GM18519 (cell line): ENCODE measurements around the gene HLA-DQB1.
"Not testable (repeated sequence)": the region's sequence is repeated elsewhere in the genome, so short reads cannot be mapped to it uniquely, and the experiment has no call there.

Source experiments
- ATAC-seq: cut with Tn5 transposase; IDR thresholded peaks from one replicate; pipeline ENCODE4 v1.9.1; 2021; ENCODE audit warnings: mild to moderate bottlenecking, moderate library complexity; ENCODE audit not compliant: unreplicated experiment, low FRiP score

The HLA-DQB1 gene

DNA sequence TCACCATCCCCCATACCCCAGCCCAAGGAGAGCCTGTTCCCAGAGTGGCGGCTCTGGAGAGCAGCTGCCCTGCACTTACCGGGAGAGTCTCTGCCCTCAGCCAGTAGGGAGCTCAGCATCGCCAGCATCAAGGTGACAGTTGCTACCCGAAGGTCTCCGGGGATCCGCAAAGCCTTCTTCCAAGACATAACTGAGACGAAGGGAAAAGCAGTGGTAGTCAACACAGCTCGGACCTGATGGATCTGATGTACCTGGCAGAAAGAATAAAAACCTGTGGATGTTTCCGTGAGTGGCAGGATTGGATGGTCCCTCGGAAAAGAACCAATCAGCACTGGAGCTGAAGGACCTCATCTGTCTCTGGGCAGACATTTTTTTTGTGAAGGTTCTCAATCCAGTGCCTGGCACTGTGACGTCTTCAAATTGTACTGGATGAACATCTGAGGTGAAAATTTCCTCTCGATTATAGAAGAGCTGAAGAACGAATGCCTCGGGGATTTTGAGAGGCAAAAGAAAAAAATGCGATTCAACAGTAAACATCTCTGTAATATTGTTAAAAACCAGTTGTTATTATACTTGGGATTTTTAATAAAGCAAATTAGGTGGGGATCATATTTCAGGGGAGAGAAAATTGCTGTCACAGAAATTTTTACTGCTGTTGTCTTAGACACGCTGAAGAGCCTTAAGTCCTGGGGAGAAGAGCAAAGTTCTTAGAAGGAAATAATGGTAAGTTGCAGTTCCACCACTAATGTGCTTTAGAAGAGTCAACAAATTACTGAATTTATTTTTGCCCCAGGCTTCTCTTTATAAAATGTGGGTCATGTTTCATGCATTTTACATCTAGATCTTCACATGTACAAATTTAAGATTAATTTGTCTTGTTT is at the start of gene HLA-DQB1:
Gene HLA-DQB1 (minus strand): TSS at position 238 of the 881 bp plus-strand sequence. CDS start 50 bp downstream, at position 188.
- ATAC-seq: peak; percentile 37

DNA sequence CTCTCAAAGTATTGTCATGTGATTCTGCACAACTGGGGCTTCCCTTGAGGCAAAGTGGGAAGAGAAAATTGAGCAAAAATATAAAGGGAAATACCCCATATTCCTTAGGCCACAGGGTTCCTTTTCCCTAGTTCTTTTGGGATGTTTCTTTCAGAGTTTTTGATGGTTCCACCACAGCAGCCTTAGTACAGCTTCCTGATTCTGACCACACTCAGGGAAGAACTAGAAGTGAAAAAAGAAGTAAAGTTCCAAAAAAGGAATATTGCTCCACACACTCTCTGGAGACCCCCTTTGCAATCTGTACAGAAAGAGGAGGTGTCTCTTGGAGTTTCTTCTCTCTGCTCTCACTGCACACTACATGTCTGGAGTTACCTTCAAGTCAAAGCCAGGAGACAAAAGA is 46.8 kb upstream of the HLA-DQB1 start:
- no peak for ATAC-seq

DNA sequence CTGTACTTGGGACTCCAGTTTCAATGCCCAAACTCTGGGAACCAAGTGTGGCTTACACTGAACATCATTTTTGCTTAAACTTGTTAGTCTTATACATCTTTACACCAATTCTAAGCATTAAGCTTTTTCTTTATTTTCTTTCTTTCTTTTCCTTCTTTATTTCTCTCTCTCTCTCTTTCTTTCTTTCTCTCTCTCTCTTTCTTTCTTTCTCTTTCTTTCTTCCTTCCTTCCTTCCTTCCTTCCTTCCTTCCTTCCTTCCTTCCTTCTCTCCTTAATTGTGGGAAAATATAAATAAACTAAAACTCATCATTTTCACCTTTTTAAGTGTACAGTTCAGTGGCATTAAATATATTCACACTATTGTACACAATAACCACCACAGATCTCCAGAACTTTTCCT is 43.2 kb upstream of the HLA-DQB1 start:
- ATAC-seq: no peak

DNA sequence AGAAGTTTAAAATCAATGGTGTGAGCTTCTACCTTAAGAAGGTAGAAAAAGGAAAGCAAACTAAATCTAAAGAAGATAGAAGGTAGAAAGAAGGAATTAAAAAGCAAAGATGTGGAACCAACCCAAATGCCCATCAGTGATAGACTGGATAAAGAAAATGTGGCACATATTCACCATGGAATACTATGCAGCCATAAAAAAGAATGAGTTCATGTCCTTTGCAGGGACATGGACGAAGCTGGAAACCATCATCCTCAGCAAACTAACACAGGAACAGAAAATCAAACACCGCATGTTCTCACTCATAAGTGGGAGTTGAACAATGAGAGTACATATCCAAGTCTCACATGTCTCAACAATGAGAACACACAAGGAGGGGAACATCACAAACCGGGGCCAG is 38.7 kb upstream of the HLA-DQB1 start:
- not testable (repeated sequence) for ATAC-seq

DNA sequence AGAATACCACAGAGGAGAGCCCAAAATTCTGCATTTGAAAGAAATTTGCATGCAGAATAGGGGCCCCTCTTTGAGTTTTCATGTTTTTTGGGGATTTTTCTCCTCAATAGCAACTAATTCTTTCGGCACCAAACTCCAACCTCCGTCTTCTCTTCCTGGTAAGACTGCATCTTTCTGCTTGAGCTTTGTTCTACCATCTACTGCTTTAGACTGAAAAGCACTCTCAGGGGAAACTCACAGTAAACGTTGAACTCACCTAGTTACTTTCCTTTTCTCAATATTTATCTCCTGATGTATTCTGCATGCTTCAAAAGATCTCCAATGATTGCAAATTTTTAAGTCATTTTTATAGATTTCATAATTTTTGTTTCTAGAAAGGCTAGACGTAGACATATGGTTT is 36.9 kb upstream of the HLA-DQB1 start:
- ATAC-seq: no peak

DNA sequence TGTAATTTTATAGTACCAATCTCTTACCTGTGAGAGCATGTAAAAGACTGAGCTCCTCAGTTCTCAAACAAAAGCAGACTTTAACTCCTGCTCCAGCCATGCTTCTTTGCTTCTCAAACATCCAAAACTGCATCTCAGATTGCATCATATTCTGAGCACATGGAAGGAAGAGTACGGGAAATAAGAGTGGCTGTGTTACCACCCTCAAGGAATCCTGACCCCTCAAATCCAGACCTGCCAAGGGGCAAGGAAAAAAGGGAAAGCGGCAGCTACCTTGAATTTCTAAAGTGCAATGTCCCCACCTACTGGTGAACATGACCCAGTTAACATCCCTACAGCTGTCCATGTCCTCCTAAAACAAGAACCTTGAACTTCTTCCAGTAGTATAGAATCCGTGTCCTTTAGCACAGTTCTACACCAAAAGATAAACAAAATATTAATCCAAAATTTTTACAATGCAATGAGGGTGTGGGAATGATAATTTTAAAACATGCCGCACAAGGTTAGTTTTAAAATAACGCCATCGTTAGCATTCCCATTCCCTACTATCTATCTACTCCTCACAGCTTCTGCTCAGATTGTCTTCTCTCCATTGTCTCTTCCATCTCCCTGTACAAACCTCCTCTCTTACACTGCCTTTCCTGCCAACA is 34.1 kb upstream of the HLA-DQB1 start:
- no peak for ATAC-seq

DNA sequence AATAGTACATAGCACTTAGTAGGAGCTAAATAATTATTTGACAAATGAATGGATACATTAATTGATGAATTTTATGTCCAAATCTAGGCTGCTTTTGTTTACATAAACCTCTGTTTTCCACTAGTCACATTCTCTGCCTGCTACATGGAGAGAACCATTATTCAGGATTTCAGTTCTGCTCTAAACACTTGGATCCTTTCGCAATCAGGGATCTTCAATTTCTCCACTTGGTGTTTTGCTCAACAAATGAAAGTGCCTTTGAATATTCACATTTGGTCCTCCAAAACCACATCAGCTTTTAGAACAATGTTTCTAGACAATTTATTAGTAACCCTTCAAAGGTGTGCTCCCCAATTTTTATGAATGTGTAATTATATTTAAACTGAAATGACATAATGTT is 30.6 kb upstream of the HLA-DQB1 start:
- no peak for ATAC-seq

DNA sequence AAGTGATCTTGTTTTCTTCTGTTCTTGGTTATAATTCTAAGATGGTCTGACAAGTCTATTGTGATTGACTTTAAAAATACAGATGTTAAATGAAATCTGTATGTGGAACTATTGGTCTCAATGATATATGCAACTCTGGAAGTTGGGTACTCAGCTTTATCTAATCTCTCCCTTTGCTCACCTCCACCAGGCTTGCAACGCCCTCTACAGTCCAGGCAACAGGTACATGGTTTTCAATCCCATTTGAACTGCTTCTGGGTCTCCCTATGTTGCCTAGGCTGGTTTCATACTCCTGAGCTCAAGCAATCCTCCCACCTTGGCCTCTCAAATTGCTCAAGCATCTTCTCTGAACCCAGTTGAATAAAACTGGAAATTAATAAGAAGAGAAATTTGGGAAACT is 25.6 kb upstream of the HLA-DQB1 start:
- ATAC-seq: no peak

DNA sequence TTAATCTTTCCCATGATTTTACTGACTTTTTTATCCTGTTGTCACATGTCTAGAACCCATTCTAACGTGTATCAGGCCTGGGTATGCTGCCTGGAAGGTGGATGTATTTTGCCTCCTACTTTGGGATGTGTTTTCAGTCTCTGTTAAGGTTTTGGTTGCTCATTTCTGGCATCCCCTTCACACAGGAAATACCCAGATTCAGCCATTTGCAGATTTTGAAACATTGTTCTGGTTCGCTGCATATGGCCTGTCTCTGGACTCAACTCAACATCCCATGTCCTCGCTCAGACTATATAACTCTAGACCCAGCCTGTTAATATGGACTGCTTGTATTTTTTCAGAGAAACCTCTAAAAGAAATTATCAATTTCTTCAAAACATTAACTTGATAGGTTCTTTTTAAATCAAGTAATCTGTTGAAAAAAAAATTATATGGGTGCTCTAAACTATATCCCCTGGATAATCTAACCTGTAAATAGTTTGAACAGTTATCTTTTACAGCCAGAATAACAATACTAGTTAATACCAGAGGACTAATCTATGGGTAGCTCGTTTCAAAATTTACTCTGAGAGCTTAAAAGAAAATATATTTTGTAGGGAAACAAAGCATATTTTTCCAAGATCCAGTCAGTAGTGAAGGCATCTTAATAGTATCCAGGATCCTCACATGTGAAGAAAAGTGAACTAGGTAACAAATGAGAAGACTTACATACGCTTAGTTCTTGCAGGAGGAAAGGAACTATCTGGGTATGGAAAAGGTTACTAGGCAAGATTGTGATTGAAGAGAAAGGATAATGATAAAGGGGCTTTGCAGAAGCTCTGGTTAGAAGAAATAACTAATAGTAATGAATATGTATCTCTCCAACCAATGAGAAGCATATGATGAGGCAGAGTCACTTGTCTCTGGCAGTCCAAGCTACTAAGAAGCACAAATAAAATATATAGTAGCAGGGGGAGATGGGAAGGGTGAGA is 23.4 kb upstream of the HLA-DQB1 start:
- no peak for ATAC-seq

DNA sequence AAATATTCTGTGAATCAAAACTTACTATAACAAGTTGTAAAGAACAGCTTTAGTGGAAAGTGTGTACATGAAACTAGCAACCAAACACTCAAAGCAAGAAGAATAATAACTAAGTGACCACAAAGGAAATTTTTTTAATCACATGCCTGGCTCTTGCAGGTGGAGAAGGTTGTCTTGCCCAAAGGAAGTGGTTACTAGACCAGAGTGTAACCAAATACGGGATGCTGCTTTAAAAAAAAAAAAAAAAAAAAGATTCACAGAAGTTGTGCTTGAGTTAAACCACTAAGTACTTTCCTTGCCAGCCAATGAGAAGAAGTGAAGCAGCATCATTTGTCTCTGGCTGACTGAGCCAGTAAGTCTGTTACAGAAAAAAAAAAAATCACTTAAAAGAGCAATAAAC is 19.1 kb upstream of the HLA-DQB1 start:
- ATAC-seq: no peak

DNA sequence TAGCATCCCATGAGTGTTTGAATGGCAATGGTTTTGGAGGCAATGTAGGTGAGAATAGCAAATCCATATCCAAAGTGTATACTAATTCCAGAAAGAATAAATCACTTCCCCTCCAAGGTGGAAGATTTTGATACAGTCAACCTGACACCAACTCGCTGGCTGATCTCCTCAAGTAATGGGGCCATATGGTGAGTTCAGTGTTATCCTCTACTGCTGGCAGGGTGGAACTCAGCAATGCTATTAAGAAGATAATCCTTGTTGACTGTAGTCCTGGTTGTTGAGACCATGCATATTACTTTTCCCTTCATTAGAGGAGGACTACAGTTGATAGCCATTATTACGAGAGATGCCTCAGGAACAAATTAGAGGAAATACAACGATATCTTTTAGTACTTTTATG is 17.8 kb upstream of the HLA-DQB1 start:
- no peak for ATAC-seq

DNA sequence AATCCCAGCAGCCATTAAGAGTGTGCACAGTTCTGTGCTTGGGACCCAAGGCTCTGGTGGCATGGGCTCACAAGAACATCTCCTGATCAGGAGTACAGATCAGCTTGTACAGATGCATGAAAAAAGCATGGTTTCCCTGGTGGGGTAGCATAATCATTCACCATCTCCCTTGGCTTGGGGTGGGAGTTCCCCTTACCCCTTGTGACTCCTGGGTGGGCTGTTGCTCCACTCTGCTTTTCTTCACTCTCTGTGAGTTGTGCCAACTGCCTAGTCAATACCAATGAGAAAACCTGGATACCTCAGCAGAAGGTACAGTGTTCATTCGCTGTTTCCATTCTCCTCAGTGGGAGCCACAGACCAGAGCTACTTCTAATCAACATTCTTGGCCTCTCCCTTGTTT is 13.6 kb upstream of the HLA-DQB1 start:
- ATAC-seq: no peak

DNA sequence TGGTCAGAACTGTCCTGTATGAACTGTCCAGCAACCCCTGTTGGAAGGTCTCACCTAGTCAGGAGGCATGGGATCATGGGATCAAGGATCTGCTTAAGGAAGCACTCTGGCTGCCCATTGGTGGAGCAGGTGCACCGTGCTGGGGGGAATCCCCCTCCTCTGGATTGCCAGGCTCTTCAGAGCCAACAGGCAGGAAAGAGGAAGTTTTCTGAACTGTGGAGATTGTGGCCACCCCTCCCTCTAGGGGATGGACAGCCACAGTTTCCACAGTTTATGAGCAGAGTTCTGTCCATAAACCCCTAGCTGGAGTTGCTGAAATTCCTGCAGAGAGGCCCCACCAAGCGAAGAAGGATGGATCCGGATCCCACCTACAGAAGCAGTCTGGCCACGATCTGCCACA is 13.0 kb upstream of the HLA-DQB1 start:
- no peak for ATAC-seq

DNA sequence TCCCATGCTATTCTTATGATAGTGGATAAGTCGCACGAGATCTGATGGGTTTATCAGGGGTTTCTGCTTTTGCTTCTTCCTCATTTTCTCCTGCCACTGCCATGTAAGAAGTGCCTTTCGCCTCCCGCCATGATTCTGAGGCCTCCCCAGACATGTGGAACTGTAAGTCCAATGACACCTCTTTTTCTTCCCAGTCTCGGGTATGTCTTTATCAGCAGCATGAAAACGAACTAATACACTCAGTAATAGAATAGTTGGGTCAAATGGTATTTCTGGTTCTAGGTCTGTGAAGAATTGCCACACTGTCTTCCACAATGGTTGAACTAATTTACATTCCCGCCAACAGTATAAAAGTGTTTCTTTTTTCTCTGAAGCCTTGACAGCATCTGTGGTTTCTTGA is 7.7 kb upstream of the HLA-DQB1 start:
- ATAC-seq: not testable (repeated sequence)

DNA sequence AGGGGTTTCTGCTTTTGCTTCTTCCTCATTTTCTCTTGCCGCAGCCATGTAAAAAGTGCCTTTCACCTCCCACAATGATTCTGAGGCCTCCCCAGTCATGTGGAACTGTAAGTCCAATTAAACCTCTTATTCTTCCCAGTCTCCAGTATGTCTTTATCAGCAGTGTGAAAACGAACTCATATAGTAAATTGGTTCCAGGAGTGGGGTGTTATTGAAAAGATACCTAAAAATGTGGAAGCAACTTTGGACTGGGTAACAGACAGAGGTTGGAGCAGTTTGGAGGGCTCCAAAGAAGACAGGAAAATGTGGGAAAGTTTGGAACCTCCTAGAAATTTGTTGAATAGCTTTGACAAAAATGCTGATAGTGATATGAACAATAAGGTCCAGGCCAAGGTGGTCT is 5.5 kb upstream of the HLA-DQB1 start:
- ATAC-seq: not testable (repeated sequence)

DNA sequence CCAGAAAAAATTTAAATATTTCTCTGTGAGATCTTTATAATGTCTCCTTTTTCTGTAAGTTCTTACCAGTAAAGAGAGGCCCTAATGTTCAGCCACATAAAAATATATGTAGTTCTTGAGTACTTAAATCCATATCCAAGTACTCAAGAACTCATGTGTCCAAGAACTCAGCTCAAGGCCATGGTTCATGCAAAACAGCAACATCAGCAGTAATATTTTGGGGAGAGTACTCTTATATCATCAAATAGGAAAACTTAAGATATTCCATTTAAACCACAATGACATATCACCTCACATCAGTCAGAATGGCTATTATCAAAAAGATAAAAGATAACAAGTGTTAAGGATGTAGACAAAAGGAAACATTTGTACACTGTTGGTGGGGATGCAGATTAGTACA is 3.4 kb upstream of the HLA-DQB1 start:
- ATAC-seq: no peak

DNA sequence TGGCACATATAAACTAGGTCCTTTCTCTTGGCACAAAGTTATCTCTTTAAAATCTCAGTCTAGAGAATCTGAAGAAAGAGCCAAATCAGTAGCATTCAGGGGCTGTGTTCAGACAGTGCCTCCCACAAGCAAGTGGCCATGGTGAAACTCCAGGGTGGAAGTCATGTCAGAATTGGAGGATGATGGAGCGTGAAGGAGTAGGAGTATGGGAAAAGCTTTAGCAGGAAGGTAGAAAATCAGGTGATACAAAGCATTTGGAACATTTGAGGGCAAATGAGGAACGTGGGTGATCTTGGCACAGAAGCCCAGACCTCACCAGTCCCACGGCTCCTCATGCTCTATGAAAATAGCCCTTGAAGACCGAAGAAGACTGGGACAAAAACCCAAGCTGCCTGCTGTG is 2.8 kb upstream of the HLA-DQB1 start:
- ATAC-seq: no peak

DNA sequence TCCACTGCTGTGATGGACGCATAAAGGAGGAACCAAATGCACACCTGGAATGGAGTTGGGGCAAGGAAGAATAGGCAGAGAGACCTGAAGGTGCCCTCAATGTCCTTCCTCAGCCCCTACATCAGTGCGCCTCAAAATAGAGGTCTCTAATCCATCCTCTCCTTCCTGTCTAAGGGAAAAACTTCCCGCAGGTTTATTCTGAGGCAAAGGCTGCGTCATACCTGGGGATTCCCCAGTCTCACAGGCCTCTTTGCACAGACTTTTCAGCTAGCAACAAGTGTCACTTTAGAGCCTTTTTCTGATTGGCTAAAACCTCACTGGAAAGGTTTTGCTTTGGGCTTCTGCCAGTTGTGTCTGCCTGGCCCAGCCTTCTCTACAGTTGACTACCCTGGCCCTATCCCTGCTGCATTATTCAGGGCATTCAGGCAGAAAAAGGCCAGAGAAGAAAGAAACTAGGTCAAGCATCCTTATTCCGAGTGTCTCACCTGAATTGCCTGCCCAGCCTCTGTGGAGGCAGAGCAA is 1.8 kb upstream of the HLA-DQB1 start:
- peak; percentile 58 for ATAC-seq

DNA sequence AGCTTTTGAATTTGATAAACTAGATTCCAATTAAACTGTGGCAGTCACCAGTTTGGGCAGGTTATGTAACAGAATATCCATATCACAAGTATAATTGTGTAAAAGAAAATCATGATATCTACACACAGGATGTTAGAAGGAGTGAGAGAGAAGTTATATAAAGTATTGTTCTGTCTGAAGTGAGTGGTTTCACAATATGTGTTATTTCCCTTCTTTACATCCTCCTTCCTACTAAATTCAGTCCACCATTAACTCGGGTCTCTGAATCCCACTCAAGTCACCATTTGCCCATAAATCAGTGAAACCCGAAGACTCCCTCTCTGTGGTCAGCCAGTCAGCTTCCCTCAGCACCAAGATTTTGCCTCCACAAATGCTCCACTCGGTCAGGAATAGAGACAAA is 796 bp downstream of the HLA-DQB1 start:
- no peak for ATAC-seq

DNA sequence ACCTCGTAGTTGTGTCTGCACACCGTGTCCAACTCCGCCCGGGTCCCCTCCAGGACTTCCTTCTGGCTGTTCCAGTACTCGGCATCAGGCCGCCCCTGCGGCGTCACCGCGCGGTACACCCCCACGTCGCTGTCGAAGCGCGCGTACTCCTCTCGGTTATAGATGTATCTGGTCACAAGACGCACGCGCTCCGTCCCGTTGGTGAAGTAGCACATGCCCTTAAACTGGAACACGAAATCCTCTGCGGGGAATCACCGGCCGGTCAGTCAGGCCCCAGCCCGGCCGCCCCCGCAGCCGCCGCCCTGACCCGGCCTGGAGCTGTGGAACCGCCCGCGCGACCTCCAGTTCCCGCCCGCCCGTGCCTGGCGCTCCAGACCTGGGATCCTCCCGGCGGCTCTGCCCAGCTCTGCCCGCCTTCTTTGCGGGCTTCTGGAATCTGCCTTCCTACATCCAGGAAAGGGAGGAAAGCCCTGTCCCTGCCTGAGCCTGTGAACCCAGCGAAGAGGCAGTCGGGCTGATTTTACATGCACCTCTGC is 1.6 kb downstream of the HLA-DQB1 start:
- no peak for ATAC-seq
